ENCODE data around the gene ZDHHC5.
"Not testable (repeated sequence)": the region's sequence is repeated elsewhere in the genome, so short reads cannot be mapped to it uniquely, and the experiment has no call there.

The ZDHHC5 gene

GRCh38 chr11:57645689-57646085 lies 22.2 kb upstream of the ZDHHC5 start:
- no peak for DNase-seq

DNA sequence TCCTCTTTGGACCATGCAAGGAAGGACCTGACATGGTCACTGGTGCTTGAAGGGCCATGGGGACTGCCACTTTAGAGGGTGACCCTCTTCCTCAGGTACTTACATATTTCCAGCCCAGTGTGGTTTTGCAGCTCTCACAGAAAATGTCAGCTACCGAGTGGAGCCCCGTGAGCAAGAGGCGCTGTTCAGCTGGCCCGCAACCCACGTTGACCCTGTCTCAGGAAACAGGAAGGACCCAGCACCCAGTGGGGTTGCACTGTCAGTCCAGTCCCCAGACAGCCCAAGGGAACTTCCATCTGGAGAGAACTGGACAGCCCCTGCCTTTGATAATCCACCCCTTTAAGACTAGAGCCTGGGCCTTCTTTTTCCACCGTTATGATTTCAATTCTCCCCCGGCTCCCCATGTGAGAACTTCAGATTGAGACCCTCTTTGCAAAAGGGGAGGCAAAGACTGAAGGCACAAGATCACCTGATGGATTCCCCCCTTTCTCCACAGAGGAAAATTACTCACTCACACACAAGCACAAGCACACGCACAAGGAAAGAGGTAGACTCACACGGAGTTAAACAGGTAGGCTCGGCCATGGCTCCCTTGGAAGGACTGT lies 21.6 kb upstream of the ZDHHC5 start:
- no peak for DNase-seq

- no peak for DNase-seq
Observed at GRCh38 chr11:57646799-57647303, 21.1 kb upstream of the ZDHHC5 start.

DNA sequence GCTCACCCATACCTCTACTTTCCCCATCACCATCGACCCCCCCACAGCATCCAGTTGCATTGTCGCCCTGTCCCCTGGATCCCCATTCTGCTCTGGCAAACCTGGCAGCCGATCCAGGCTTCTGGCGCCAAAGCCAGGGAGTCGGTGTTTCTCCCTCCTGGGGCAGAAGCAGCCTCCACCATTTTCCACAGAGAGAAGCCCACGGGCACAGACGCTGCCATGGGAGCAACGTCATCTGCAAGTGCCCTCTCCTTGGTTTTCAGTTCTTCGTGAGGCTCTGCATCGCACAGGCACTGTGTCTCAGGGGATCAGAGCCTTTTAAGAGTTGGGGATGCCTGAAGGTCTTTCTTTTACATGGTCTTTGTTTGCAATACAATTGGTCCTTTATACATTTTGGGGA lies 20.5 kb upstream of the ZDHHC5 start:
- DNase-seq: no peak

DNA sequence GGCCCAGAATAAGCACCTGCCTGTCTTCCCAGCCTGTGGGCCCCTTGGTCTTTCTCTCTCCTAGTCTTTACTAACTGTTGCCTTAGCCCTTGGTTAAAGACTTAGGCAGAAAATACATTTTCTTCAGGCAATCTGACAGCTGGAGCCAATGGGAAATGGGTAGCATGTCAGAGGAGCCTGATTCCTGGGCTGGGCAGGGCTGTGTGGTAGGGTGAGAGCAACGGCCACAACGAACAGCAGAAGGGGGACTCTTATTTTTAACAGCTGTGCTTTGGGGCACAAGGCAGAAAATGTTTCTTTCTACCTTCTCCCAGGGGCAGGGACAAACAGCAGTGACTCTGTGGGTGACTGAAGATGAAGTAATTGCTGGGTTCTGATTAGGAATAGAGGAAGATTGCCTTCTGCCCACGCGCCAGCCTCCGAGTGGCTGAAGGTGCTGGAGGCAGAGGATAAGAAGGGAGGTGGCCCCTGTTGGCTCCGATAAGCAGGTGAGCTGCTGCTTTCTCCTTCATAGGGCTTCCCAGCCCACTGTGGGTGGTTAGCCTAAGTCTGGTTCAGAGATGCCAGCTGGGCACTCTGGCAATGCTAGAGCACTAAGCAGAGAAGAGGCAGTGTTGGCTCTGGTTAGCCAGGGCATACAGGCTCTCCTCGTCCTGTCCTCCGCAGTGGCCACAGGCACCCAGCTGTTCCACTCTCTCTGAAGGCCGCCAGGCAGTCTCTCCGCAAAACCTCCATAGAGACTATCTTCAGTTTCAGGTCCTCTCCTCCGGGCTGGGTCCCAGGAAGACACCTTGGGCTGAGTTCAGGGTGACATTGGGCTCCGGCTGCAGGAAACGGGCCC lies 19.7 kb upstream of the ZDHHC5 start:
- no peak for DNase-seq

DNA sequence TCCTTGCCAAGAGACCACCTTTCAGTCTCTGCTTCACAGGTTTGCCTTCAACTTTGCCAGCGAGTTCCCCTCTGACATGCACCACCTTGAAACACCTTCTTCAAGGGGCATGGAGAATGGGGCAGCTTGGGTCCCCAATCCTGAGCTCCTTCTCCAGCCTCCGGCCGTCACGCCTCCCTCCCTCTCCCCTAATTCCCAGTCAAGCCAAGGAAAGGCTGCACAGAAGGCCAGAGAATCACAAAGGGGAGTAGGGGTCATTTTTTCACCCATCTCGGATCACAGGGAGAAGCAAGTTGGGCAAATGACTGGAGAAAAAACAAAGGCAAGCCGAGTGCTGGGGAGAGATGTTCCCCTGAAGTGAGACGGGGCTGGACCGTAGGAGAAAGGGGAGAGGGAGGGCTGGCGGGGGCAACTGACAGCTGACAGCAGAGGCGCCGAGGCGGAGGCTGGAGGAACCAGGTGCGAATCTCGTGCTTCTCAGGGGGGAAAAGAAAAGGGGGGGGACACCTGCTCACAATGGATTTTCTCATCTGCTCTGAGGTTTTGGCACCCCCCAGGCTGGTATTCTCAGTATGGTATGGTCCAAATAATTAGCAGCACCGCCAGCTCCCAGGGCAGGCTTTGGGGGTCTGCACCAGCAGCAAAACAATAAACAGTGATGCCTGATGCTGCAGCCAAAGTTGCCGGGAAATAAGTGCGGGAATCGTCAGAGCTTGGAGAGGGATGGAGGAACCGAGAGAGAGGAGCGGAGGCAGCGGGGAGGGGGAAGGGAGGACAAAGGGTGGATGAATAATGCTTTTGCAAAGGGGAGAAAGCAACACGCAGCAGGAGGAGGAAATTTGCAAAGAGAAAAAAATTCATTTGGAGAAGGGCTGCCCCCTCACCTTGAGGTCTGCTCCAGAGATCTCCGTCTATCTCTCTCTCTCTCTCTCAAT lies 18.8 kb upstream of the ZDHHC5 start:
- no peak for DNase-seq

DNA sequence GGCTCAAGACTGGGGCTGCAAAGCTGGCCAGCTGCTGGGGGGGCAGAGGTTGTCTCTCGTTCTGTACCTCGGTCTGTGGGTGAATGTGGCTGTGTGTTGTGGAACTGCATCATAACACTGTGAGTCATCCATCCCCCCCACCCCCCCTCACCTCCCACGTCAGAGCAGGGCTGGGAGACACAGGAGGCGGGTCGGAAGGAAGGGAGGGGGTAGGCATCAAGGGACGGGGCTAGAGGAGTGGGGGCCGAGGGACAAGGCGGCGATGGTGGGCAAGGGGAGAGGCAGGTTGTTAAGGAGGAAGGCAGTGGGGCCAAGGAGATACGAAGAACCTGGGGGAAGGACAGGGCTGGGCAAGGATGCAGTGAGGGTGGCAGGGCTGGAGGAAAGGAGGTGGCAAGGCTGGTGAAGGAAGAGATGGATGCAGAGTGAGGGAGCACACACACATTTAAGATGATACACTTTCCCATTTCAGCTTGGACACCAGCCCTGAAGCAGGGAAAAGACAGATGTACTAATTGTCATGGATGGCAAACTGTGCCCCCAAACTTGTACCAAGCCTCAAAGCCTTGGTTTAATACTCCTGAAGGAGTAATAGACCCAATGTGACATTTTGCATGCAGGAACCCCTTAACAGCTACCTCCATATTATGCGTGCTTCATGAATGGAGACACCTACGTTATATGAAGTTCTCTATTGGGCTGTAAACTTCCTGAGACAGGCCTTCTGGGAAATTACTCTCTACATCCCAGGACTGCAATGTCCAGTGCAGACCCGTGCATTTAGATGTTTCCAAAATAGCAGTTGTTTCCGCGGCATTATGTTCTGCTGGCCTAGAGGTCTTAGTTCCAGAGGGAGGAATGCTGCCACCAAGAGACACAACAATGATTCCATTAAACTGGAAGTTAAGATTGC lies 17.8 kb upstream of the ZDHHC5 start, which contains the start of gene YPEL4:
Gene YPEL4 (minus strand): TSS at position 87 of the 913 bp plus-strand sequence. CDS start 2,805 bp downstream, outside the sequence.
- DNase-seq: no peak

DNA sequence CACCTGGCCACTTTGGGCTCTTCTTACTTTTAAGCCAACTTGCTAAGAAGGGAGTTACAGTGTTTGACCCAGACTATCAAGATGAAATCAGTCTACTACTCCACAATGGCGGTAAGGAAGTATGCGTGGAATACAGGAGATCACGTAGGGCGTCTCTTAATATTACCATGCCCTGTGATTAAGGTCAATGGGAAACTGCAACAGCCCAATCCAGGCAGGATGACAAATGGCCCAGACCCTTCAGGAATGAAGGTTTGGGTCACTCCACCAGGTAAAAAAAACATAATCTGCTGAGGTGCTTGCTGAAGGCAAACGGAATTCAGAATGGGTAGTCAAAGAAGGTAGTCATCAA lies 17.2 kb upstream of the ZDHHC5 start:
- no peak for DNase-seq

- no peak for DNase-seq
Observed at GRCh38 chr11:57651408-57651807, 16.5 kb upstream of the ZDHHC5 start.

DNA sequence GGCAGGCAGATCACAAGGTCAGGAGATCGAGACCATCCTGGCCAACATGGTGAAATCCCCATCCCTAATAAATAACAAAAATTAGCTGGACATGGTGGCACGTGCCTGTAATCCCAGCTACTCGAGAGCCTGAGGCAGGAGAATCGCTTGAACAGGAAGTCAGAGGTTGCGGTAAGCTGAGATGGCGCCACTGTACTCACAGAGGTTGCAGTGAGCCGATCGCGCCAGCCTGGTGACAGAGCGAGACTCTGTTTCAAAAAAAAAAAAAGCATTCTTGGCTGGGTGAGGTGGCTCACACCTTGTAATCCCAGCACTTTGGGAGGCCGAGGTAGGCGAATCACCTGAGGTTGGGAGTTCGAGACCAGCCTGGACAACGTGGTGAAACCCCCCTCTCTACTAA lies 15.7 kb upstream of the ZDHHC5 start:
- DNase-seq: not testable (repeated sequence)

DNA sequence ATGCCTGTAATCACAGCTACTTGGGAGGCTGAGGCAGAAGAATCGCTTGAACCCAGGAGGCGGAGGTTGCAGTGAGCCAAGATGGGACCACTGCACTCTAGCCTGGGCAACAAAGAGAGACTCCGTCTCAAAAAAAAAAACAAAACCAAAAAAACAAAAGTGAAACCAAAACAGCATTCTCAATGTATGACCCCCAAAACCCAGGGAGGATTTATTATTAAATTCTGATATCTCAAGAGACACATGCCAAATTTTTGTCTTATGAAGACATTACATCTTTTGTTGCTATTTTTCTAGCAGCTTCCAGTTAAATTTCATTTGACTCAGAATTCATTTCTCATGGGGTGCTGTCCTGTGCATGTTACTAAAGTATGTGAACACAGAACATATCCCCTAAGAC lies 15.3 kb upstream of the ZDHHC5 start:
- DNase-seq: no peak

DNA sequence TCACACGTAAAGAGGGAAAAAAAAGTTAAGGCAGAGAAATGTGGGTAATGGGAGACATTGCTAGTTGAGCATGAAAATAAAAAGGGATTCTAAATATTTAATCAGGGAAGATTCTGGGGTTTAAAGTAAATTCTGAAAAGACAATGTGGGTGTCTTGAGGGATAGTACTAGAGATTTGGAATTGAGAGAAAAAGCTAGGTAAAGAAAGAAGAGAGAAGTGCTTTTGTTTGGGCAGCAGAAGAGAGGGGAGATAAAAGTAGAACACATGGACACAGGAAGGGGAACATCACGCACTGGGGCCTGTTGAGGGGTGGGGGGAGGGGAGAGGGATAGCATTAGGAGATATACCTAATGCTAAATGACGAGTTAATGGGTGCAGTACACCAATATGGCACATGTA lies 14.8 kb upstream of the ZDHHC5 start:
- no peak for DNase-seq

GRCh38 chr11:57656885-57657193 lies 11.1 kb upstream of the ZDHHC5 start:
- DNase-seq: no peak

DNA sequence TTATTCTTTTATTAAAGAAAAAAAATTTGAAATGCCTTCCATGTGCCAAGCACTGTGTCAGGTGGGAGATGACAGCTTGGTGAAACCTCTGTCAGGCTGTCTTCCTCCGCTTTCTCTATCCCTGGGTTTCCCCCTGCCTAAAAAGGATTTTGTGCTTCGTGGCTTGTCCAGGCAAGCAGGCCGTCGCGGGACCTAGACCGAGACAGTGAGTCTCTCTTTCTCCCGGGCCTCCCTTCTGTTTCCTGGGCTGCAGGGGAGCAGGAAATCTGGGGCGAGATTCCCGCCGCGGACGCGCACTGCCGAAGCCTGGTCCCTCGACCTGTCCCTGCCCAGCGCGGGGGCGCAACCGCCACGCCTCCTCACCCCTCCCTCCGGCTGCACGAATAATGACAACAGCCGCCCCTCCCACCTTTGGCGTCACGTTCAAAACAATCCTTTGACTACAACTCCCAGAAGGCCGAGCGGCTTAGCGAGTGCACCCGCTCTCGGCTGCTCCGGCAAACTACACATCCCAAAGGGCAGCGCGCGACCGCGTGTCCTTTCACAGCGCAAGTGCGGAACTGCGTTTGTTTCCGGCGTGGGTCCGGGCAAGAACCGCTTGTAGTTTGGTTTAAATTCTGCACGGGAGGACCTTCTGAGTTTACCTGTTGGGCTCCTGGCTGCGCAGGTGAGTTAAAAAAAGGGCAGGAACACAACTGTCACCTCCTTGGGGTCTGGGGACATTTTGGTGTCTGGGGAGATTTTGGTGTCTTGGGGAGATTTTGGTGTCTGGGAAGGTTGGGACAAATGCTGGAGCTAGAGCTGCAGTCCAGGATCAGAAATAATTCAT lies 10.5 kb upstream of the ZDHHC5 start, which contains the start of gene CLP1:
Gene CLP1 (plus strand): TSS at position 569 of the 829 bp plus-strand sequence. CDS start 1,715 bp downstream, outside the sequence.
- DNase-seq: peak; percentile 97

GRCh38 chr11:57658023-57658361 lies 9.9 kb upstream of the ZDHHC5 start:
- no peak for DNase-seq

DNA sequence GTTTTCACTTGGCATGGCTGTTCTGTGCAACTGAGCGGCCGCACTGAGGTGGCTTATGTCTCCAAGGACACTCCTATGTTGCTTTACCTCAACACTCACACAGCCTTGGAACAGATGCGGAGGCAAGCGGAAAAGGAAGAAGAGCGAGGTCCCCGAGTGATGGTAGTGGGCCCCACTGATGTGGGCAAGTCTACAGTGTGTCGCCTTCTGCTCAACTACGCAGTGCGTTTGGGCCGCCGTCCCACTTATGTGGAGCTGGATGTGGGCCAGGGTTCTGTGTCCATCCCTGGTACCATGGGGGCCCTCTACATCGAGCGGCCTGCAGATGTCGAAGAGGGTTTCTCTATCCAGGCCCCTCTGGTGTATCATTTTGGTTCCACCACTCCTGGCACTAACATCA lies 8.2 kb upstream of the ZDHHC5 start:
- no peak for DNase-seq

- no peak for DNase-seq
Observed at GRCh38 chr11:57662893-57663292, 5.0 kb upstream of the ZDHHC5 start.

- no peak for DNase-seq
Observed at GRCh38 chr11:57663975-57664374, 3.9 kb upstream of the ZDHHC5 start.

- DNase-seq: peak; percentile 97
Observed at GRCh38 chr11:57667117-57667735, 688 bp upstream of the ZDHHC5 start.

DNA sequence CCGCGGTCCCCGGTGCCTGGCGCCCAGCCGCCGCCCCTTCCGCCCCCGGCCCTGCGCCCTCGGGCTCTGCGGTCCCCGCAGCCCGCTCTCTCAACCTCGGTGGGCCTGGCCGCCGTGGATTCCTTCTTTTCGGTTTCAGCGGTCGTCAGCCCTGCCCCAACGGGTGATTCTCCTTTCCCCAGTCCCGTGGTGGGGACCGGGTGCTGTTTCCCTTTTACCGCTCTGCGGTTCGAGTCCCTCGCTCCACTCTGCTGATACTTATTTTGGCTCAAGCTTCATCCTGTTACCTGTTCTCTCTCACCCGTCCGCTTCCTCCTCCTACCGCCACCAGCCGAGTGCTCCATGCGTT lies 494 bp downstream of the ZDHHC5 start:
- DNase-seq: no peak

DNA sequence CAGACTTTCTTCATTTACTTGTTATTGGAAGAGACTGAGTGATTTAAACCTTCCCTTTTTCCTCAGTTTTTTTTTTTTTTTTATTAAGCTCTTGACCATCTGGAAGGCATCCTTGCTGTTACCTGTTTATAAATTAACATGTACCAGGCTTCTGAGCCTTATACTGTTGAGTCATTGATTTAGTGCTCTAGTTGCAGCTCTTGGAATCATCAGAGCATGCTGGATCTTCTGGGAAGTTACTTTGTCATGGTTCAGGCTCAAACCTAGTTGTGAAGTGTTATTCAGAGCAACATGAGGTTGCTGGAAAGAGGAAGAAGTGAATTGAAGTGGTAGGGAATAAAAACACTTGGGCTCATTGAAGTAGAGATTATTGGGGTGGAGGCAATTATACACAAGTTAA lies 6.3 kb downstream of the ZDHHC5 start:
- no peak for DNase-seq
